PFSK-1 (cell line): ENCODE results near the gene TRHDE.

Experiments
- FOXP2 ChIP-seq: optimal IDR thresholded peaks from 2 replicates; pipeline ENCODE3; 2011; ENCODE audit warnings: borderline replicate concordance, control low read depth, inconsistent platforms; ENCODE audit not compliant: insufficient read depth; ENCODE audit errors: extremely low read length, extremely low read depth
- POLR2AphosphoS5 ChIP-seq: IDR thresholded peaks from 2 replicates; pipeline ENCODE4 v1.6.1; 2012; ENCODE audit warnings: low read depth, mild to moderate bottlenecking, control low read depth, low read length, moderate library complexity
- REST ChIP-seq, 2 experiments: IDR thresholded peaks; 2 replicates each; pipeline versions ENCODE4 v1.6.1 to v1.8.0; 2011 to 2012; ENCODE audit warnings: low read depth in 2 of 2, low read length in 2 of 2, control low read depth in 1 of 2, inconsistent platforms in 1 of 2, mild to moderate bottlenecking in 1 of 2, moderate library complexity in 1 of 2; ENCODE audit not compliant: insufficient read depth in 1 of 2
- SIN3A ChIP-seq: IDR thresholded peaks from 2 replicates; pipeline ENCODE4 v1.6.1; 2012; ENCODE audit warnings: mild to moderate bottlenecking, low read length, moderate library complexity, borderline replicate concordance; ENCODE audit not compliant: insufficient read depth
- TAF1 ChIP-seq: IDR thresholded peaks from 2 replicates; pipeline ENCODE4 v1.6.1; 2012; ENCODE audit warnings: low read length, control low read depth, borderline replicate concordance; ENCODE audit not compliant: insufficient read depth

The TRHDE gene

GRCh38 chr12:72273499-72273837 is 1.3 kb downstream of the TRHDE start:
- no peak for TF ChIP-seq FOXP2
- no peak for TF ChIP-seq POLR2AphosphoS5
- no peak for TF ChIP-seq REST (IDR thresholded peaks at IDR 0.05; ENCODE audit: insufficient read depth in 1 of 2, low read depth in 2 of 2, low read length in 2 of 2)
- no peak for TF ChIP-seq TAF1
- TF ChIP-seq SIN3A, result no peak

- no peak for TF ChIP-seq FOXP2
- TF ChIP-seq TAF1, result no peak
- no peak for TF ChIP-seq REST (IDR thresholded peaks at IDR 0.05; ENCODE audit: insufficient read depth in 1 of 2, low read depth in 2 of 2, low read length in 2 of 2)
- no peak for TF ChIP-seq SIN3A
- TF ChIP-seq POLR2AphosphoS5, result no peak
These were observed 1.7 kb downstream of the TRHDE start for GRCh38 chr12:72273851-72274351.

GRCh38 chr12:72274931-72275330 is 2.8 kb downstream of the TRHDE start:
- TF ChIP-seq SIN3A (no peak), POLR2AphosphoS5 (no peak), TAF1 (no peak), FOXP2 (no peak), REST (IDR thresholded peaks at IDR 0.05; ENCODE audit: insufficient read depth in 1 of 2, low read depth in 2 of 2, low read length in 2 of 2) (no peak)

GRCh38 chr12:72275526-72275925 is 3.4 kb downstream of the TRHDE start:
- TF ChIP-seq REST (IDR thresholded peaks at IDR 0.05; ENCODE audit: insufficient read depth in 1 of 2, low read depth in 2 of 2, low read length in 2 of 2), result no peak
- TF ChIP-seq SIN3A, result no peak
- TF ChIP-seq TAF1, result no peak
- TF ChIP-seq FOXP2, result no peak
- no peak for TF ChIP-seq POLR2AphosphoS5

GRCh38 chr12:72276181-72276805 is 4.1 kb downstream of the TRHDE start:
- no peak for TF ChIP-seq POLR2AphosphoS5
- no peak for TF ChIP-seq SIN3A

GRCh38 chr12:72277415-72277814 is 5.2 kb downstream of the TRHDE start:
- TF ChIP-seq FOXP2, result no peak
- TF ChIP-seq SIN3A, result no peak
- no peak for TF ChIP-seq POLR2AphosphoS5
- TF ChIP-seq TAF1, result no peak
- no peak for TF ChIP-seq REST (IDR thresholded peaks at IDR 0.05; ENCODE audit: insufficient read depth in 1 of 2, low read depth in 2 of 2, low read length in 2 of 2)
